GM21360 (cell line): Measurements from ENCODE around the gene MCAM.

Experiments used
- ATAC-seq: cut with Tn5 transposase; IDR thresholded peaks from one replicate; pipeline ENCODE4 v1.9.1; 2021; ENCODE audit warnings: mild to moderate bottlenecking, moderate library complexity; ENCODE audit not compliant: unreplicated experiment

MCAM gene

GRCh38 chr11:119332111-119332765 lies 15.3 kb upstream of the MCAM start:
- ATAC-seq: no peak

GRCh38 chr11:119330237-119330636 lies 13.3 kb upstream of the MCAM start:
- no peak for ATAC-seq

- no peak for ATAC-seq
These were observed 12.4 kb upstream of the MCAM start for GRCh38 chr11:119329320-119329719.

- no peak for ATAC-seq
These were observed 7.3 kb upstream of the MCAM start for GRCh38 chr11:119324189-119324588.

- ATAC-seq: no peak
These were observed 6.7 kb upstream of the MCAM start for GRCh38 chr11:119323532-119324033.

- no peak for ATAC-seq
These were observed 6.1 kb upstream of the MCAM start for GRCh38 chr11:119322921-119323531.

- ATAC-seq: no peak
These were observed 5.4 kb upstream of the MCAM start for GRCh38 chr11:119322360-119322739.

GRCh38 chr11:119320776-119321524 lies 4.0 kb upstream of the MCAM start:
- no peak for ATAC-seq

GRCh38 chr11:119320240-119320775 lies 3.4 kb upstream of the MCAM start:
- no peak for ATAC-seq

GRCh38 chr11:119319700-119320239 lies 2.8 kb upstream of the MCAM start:
- no peak for ATAC-seq

GRCh38 chr11:119319136-119319699 lies 2.3 kb upstream of the MCAM start:
- no peak for ATAC-seq

GRCh38 chr11:119318240-119319135 lies 1.6 kb upstream of the MCAM start:
- ATAC-seq: no peak

- no peak for ATAC-seq
These were observed 786 bp upstream of the MCAM start for GRCh38 chr11:119317592-119318239.

GRCh38 chr11:119316016-119316728 lies 758 bp downstream of the MCAM start:
- ATAC-seq: no peak

GRCh38 chr11:119315131-119316015 lies 1.6 kb downstream of the MCAM start:
- ATAC-seq: no peak

- ATAC-seq: no peak
These were observed 2.2 kb downstream of the MCAM start for GRCh38 chr11:119314726-119315125.

GRCh38 chr11:119310682-119311052 lies 6.3 kb downstream of the MCAM start:
- no peak for ATAC-seq
